ENCODE measurements around the gene MANEAL.

GRCh38 chr1:37752213-37752582, 41.4 kb upstream of the MANEAL start:
- TF ChIP-seq ZNF184 (tag by site-specific recombination; IDR thresholded peaks at IDR 0.05) (no peak), KLF16 (tag by site-specific recombination; IDR thresholded peaks at IDR 0.05) (no peak), ZNF114 (tag by site-specific recombination; IDR thresholded peaks at IDR 0.05) (no peak), ZNF341 (tag by site-specific recombination; IDR thresholded peaks at IDR 0.05; ENCODE audit: low read depth) (no peak), ZNF274 (IDR thresholded peaks at IDR 0.05; ENCODE audit: low read length) (no peak), ZNF274 (tag by site-specific recombination; IDR thresholded peaks at IDR 0.05; ENCODE audit: borderline replicate concordance) (no peak), ZNF488 (tag by site-specific recombination; IDR thresholded peaks at IDR 0.05) (no peak)
- TF ChIP-seq, protein P1, sequence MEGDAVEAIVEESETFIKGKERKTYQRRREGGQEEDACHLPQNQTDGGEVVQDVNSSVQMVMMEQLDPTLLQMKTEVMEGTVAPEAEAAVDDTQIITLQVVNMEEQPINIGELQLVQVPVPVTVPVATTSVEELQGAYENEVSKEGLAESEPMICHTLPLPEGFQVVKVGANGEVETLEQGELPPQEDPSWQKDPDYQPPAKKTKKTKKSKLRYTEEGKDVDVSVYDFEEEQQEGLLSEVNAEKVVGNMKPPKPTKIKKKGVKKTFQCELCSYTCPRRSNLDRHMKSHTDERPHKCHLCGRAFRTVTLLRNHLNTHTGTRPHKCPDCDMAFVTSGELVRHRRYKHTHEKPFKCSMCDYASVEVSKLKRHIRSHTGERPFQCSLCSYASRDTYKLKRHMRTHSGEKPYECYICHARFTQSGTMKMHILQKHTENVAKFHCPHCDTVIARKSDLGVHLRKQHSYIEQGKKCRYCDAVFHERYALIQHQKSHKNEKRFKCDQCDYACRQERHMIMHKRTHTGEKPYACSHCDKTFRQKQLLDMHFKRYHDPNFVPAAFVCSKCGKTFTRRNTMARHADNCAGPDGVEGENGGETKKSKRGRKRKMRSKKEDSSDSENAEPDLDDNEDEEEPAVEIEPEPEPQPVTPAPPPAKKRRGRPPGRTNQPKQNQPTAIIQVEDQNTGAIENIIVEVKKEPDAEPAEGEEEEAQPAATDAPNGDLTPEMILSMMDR (tag by site-specific recombination; IDR thresholded peaks at IDR 0.05), result no peak
